SK-MEL-5 (cell line): ENCODE measurements around the gene BRSK2. TPM values are rescaled to one million over a fixed set of nuclear protein-coding genes. Genes with fewer than 3 reads are reported as not detected.

ENCODE experiments used
- DNase-seq: peaks from one replicate; pipeline ENCODE4 v3.0.0-alpha.2; 2016; ENCODE audit warnings: low read depth, low spot score
- in situ Hi-C: cut with HindIII; loops from 2 replicates; pipeline ENCODE4 v1.10.0; 2016; ENCODE audit warnings: low sequenced_read_pairs, high pct_unique_total_duplicates, low pct_unique_long_range_greater_than_20kb
- total RNA-seq: library from RNA; depleted of rRNA; stranded (reverse); fragments of >200 nt; shearing (Covaris generic); gene quantifications from 2 replicates; pipeline ENCODE4 v1.2.3, GENCODE V29; 2014

Gene BRSK2
- total RNA-seq, 1 experiment from 2014 or later = 4.5 TPM

DNA sequence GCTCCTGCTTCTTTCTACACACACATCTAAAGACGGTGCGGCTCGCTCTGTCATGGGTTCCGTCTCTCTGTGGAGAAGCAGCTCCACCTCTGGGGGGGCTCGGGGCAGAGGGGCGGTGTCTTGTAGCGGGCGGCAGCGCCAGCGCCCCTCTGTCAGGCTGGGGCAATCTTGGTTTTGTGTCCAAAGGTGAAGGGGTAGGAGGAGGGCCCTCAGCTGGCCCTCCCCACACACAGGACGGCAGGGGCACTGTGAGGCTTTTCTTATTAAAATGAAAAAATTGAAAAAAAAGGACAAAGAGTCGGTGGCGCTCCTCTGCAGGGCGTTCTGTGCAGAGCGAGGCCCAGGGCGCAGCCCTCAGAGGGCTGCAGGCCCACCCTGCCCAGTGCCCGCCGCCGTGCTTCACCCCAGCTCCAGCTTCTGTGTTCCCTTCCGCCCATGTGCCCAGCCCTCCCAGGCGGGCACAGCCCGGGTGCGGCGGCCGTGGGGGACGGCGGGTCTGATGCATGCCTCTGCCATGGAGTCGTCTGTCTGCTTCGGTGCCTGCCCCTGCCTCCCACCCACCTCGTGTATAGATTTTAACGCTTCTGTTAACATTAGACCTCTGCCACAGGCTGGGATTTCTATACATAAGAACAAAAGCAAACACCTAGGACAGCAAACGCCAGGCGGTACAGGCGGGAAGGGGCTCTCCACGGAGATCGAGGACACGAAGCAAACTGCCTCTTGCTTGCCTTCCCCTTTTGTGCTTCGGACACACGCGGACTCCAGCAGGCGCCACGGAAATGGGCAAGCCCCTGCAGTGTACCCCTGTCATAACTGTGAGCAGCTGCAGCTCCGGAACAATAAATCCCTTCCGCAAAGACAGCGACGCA lies 72.3 kb downstream of the BRSK2 start:
- in situ Hi-C loops = no loop called here
- no peak for DNase-seq

DNA sequence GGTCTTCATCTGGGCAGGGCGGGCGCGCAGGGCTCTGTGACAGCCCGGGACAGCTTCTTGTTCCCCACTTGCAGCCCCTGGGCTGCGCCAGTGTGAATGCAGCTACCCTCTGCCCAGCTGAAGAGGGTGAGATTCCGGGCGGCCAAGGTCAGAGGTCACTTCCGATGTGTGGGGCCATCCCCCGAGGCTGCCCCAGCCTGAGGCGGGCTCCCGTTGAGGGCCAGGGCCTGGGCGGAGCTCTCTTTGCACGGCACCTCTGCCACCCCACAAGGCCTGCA lies 72.9 kb downstream of the BRSK2 start:
- in situ Hi-C loops = no loop called here
- DNase-seq = no peak

DNA sequence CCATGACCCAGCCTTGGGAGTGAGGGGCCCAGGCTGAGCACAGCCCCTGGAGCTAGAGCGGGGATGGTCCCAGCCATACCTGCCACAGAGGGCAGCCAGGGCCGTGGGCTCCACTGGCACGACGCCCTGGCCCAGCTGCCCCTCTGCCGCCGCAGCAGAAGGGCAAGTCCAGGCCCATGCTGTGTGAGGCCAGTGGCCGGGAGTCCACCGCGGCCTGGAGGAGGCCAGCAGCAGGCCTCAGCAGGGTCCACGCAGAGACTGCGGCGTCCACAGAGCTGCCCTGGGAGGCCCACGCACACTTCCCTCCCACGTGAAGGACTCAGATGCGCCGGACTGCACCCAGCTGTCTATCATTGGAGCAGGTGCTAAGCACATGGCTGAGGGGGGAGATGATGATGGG lies 73.3 kb downstream of the BRSK2 start:
- no peak for DNase-seq
- in situ Hi-C loops = no loop called here

DNA sequence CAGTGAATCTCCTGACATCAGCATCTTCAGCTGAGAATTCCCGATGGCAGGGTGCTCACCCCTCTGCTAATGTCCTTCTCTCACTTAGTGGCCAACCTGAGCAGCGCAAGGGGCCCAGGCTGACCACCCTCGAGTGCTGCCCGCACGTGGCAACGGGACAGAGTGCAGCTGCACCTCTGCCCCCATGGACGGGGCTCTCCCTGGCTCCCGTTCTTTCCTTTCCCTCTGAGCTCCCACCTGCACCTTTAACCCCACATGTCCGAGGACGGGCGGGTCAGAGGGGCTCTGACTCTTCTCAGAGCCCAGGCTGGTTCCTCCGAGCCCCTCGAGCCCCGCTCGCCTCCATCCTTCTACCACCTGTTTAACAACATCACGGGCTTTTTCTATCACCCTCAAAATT lies 77.0 kb downstream of the BRSK2 start:
- in situ Hi-C loops = no loop called here
- no peak for DNase-seq

DNA sequence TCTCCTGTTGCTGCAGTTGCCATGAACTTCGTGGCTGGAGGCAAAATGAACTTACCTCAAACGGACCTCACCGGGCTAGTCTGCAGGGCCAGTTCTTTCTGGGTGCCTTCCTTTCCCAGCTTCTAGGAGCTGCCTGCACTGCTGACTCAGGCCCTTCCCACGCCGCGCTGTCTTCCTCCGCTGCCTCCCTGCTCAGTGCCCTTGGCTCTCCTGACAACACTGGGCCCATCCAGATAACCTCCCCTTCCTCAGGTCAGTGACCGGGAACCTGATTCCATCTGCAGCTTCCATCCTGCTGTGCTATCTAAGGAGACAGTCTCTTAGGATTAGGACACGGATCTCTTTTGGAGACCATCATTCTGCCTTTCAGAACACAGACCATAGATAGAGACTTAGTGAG lies 77.5 kb downstream of the BRSK2 start:
- in situ Hi-C loops = no loop called here
- DNase-seq = no peak

DNA sequence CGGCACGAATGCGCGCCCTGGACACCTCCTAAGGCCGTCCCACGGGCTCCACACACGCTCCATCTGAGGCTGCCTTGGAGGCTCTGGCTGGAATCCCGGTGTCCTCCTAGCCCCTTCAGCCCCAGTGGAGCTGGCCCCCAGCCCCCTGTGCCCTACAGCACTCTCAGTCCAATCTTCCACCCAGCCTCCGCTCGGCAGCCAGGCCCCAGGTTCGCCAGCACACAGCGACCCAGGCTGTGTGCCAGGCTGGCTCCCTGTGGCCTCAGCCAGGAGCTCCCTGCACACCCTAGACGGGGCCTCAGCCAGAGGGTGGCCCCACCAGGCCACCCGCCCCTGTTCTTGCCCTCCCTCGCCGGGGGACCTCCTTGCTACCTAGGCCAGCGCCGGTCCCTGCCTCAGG lies 78.3 kb downstream of the BRSK2 start:
- in situ Hi-C loops = no loop called here
- no peak for DNase-seq

DNA sequence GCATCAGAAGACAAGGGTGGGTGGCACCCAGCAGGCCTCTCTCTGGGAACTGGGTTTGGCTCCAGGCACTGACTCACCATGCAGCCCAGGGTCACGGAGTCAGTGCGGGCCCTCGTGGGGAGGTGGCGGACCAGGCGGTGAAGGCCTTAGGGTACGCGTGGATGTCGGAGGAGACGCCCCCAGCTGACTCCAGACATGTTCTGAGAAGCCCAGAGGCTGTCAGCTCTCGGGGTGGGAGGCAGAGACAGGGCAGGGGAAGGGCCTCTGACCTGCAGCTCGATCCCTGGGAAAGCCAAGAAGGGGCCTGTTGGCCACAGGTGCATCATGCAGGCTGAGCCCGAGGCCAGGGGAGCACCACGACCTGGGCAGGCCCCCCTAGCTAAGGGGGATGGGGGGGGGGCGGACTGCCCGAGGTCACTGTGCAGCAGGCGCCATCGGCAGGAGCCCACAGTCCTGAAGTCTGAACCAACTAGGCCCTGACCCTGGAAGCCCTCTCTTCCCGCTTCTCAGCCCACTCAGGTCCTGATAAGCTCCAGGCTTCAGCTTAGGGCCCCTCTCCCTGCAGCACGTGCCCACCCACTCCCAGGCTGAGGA lies 78.8 kb downstream of the BRSK2 start:
- no peak for DNase-seq
- in situ Hi-C loops = no loop called here

DNA sequence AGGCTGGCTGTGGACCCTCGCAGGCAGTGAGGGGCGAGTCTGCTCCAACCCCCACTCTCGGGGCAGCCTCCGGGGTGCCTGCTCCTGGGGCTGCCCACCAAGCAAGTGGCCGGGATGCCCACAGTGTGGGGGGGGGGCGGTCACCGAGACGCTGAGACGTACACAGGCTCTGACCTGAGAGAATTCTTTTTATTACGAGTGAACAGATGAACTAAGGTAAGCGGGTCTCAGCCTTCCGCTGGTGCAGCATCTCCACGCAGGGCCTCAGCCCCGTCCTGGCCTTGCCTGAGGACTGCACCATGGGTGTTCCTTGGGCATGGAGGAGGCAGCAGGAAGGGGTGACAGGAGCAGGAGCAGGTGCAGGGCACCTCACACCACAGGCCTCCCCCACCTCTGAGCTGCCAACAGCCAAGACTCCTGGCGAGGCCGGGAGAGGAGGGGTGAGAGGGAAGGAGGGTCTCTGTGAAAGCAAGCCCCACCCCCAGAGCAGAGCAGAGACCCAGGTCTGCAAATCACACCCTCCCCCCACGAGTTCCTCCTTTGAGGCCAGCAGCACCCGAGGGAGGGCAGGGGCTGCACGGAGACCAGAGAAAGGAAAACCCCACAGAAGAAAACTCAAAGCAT lies 79.7 kb downstream of the BRSK2 start:
- no peak for DNase-seq
- in situ Hi-C loops = no loop called here

DNA sequence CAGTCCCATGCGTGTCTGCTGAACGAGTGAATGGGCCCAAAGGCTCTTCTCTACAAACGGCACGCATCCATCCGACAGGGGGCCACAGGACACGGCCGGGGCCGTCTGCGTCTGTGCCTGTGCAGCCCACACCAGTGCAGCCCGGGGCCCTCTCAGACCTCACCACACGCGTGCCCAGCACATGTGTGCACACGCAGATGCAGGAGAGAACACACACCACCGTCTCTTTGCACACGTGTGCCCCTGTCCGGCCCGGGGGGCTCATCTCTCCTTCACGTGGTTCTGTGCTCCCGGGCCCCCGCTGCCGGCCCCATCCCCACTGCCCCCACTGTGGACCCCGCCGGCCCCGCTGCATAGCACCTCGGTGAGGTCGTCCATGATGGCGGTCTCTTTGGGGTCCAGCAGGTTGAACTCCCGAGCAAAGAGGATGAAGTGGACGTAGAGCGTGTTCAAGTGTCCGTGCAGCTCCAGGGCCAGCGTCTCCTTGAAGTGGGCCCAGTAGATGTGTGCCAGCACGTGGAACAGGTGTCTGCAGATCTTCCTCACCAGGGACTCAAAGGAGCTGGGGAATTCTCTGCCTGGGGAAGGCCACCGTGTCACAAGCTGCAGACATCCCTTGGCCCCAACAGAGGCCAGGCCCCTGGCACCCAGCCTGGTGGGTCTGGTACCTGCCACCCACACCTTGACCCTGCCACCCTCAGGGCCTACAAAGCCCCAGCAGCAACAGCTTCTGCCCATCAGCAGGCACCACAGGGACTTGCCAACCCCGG lies 80.4 kb downstream of the BRSK2 start:
- no peak for DNase-seq
- in situ Hi-C loops = no loop called here

DNA sequence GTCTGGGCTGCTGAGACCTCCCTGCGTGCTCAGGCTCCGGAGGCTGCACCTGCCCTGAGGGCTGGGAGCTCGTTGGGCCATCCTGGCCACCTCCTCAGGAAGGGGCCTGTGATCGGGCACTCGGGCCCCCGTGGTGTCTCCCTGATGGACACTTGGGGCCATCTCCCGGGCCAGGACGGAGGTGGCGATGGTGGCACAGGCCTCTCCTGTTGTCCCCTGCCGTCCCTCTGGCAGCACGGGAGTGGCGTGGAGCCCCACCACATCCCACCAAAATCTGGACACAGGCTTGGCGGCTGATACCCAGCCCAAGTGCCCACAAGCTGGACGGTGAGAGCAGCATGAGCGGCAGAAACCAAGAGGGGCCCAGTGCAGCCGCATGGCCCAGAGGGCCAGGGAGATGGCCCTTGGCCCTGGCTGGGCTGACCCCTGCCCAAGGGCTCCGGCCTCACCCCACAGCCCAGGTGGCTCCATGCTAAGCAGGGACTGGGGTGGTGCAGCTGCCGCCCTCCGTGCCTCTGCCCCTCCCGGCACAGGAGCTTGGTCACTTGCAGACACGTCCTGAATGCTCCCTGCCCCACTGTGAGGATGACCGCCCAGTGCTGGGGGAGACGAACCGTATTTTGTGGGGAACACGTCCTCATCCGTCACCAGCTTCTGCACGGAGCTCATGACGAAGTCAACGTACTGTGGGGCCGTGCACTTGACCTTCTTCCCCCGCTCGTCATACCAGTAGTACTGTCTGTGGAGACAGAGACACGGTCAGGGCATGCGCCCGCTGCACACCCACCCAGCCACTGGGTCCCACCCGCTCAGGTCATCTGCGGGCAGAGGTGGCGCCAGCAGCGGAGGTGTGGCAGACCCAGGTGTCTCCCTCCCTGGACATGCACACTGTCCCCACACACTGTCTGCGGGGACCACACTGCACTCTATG lies 81.2 kb downstream of the BRSK2 start:
- no peak for DNase-seq
- in situ Hi-C loops = no loop called here

DNA sequence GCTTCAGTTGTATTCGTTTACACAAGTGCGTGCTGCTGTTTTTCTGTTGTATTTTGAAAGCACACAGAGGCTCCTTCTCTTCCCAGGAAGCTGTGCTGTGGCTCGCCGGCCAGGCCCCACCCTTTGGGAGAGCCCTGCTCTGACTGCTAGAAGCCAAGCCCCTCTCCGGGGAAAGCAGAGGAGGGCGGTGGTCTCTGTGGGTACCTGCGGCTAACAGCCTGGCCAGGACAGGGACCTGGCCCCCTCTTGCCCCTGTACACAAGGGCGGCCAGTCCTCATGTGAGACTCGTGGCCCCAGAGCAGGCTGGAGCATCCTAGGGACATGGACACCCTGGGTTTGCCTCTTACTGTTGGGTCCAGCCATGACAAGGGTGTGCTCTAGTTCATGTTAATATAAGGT lies 82.0 kb downstream of the BRSK2 start:
- no peak for DNase-seq
- in situ Hi-C loops = no loop called here

DNA sequence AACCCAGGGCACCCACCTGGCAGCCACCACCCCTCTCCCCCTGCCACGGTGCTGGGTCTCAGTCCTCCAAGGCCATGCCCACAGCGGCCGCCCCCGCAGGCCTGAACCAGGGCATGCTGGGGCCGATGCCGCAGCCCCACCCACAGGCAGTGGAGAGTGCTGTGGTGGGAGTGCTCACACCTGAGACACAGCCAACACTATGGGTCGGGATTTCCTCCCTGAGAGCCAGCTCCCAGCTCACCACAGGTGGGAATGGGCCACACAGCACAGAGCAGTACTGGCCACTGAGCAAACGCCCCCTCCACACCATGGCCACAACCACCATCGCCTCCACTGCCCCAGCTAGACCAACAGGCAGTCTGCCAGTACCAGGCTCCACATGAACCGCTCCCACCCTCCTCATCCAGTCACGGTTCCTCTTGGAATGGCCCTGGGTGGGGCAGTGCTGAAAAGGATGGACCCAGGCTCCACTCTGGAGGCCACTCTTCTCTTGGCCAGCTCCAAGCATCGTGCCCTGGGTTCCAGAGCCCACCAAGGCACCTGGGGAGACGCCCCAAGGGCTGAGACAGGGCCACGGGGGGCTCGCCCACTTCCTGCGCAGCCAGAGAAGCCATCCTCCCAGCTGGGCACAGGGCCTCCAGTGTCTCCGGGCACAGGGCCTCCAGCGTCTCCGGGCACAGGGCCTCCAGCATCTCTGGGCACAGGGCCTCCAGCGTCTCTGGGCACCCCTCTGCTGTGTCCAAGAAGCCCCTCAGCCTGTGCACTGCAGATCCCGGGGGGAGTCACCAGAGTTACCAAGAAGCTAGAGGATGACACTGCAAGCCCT lies 82.7 kb downstream of the BRSK2 start:
- in situ Hi-C loops = no loop called here
- no peak for DNase-seq

DNA sequence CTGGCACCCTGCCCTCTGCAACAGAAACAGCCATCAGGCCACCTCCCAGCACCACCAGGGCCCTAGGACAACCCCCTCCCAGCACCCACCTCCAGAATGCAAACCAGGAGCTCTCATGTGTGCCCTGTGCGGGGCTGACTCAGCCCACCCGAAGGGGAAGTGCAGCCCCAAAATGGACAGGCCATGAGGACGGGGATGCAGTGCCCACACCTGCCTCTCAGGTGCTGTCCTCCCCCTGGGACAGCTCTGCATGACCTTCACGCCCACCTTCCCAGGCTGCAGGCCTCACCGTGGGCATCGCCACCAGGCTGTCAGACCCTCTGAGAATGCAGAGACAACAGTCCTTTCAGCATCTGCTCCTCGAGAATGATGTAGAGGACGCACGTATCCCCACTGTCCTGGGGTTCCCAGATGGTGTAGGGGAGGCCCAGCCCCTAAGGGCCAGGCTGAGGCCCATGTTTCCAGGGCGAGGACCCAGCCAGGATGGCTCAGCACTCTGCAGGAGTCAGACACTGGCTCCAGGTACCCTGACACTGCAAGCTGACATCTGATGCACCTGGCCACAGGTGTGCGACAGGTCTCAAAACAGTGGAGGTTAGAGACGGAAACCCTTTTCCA lies 83.4 kb downstream of the BRSK2 start:
- no peak for DNase-seq
- in situ Hi-C loops = no loop called here

DNA sequence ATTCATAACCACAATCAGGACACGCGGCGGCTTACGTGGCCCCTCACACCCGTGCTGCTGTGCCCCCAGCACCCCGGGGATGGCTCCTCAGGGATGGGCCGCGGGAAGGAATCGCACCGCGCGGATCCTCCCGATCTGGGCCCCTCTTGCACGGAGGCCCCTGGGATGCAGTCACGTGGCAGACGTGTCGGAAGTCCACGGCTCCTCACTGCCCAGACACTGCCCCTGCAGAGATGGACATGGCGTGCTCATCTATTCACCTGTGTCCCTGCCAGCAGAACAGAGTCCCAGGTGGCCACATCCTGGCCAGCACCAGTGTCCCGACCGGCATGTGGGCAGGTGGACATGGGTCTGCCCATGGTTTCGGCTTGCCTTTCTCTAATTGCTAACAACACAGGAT lies 84.1 kb downstream of the BRSK2 start:
- in situ Hi-C loops = no loop called here
- no peak for DNase-seq

DNA sequence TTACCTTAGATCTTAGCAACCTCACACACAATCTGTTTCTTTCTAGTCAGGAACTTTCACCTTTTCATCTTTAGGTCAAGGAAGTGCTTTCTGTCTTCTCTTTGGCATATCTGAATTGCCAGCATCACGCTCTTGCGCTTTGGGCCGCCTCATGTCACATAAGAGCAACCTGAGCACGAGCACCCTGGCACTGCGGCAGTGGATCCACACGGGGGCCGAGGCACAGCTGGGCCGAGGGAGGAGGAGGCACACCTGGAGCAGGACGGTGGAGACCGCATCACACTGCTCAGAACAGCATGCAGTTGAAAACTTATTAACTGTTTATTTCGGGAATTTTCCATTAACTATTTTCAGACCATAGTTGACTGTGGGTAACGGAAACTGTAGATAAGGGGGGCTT lies 86.1 kb downstream of the BRSK2 start:
- in situ Hi-C loops = no loop called here
- DNase-seq = no peak

DNA sequence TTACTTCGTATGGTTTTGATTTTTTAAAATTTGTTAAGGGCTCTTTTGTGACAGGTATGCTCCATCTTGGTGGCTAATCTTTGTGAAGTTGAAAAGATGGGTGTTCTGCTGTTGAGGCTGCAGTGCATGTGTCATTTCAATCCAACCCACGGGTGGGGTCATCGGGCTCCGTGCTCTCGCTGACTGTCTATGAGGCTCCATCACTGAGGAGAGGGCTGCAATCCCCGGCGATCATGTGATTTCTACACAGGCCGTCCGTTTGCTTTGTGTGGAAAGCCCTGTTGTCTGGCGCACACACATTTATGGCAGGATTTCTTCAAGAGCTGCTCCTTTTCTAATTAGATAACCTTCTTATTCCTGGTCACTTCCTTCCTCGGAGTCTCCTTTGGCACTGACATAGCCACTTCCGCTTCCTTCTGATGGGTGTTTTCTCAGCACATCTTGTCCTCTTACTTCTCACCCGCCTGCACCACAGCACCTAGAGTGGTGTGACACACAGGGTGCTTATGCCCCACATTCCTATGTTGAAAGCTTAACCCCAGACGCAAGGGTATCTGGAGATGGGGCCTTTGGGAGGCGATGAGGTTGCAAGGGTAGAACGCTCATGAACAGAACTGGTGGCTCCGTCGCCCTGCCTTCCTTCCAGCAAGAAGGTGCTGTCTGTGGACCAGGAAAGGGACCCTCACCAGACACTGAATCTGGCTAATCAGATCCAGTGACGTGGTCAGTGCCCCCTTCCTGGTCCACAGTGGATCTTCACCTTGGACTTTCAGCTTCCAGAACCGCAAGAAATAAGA lies 87.4 kb downstream of the BRSK2 start:
- in situ Hi-C loops = no loop called here
- DNase-seq = no peak
